GM10847 (cell line): Measurements from ENCODE around the gene POMP.

ENCODE experiments used
- POLR2A ChIP-seq: IDR thresholded peaks from 2 replicates; pipeline ENCODE4 v1.6.1; 2011; ENCODE audit not compliant: insufficient read length; ENCODE audit errors: extremely low read depth

The POMP gene

GRCh38 chr13:28626266-28626665 is 32.7 kb upstream of the POMP start:
- no peak for TF ChIP-seq POLR2A

- TF ChIP-seq POLR2A: no peak
Measured at GRCh38 chr13:28628241-28628640, 30.7 kb upstream of the POMP start.

DNA sequence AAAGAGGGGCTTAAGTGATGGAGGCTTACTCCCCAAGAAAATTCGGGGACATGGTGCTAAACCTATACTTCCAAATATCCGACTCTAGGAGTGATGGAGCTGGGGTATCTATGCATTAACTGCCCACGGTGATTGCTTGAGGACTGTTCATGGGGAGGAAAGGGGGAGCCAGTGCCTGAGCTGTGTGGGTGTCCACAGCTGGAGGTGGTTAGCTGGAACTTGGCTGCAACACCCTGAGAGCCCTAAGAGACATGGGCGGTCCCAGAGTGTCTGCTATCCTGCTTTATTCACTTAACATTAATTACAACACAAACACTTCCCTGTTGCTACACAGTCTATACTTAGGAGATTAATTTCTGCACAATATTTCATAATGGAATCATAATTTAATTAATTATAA is 28.1 kb upstream of the POMP start:
- no peak for TF ChIP-seq POLR2A

DNA sequence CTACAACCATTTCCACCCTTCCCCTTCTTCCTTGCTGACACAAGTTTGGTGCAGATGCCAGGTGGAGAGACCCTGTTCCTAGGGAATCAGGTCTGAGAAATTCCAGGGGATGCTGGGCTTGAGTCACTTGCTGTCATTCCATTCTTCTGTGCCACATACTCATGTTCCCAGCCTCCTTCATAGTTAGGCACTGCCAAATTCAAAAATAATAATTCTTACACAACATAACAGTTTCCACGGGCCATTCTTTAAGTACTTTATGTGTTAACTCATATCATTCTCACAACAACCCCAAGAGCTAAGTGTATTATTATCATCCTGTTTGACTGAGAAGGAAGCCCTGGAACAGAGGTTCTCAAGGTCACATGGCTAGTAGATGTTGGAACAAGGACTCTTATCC is 27.1 kb upstream of the POMP start:
- no peak for TF ChIP-seq POLR2A

GRCh38 chr13:28636069-28636468 is 22.9 kb upstream of the POMP start:
- no peak for TF ChIP-seq POLR2A

DNA sequence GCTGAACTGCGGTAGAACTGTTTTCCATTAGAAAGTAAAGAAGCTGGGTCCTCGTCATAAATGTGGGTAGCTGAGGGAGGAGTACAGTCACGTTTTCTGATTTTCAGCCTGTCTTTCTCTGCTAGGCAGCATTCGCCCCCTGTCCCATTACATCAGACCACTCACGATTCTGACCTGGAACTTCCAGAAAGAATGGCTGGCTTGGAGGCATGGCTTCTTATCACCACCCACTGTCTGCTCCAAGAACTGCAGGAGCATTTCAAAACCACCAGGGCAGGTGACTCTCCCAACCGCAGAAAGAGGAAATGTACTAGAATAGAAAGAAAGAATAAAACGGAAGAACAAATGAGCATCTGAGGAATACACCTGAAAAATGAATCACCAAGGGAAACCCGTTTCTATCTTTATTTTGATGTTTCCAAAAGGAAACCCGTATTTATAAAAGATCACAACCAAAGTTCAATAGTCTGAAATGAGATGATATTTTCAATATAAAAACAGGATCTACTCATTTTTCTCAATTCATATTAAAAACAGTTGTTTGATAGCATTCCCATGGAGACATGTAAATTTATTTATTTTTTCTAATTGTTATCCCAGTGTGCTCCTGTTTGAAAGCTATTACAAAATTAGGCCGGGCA is 22.1 kb upstream of the POMP start:
- no peak for TF ChIP-seq POLR2A

DNA sequence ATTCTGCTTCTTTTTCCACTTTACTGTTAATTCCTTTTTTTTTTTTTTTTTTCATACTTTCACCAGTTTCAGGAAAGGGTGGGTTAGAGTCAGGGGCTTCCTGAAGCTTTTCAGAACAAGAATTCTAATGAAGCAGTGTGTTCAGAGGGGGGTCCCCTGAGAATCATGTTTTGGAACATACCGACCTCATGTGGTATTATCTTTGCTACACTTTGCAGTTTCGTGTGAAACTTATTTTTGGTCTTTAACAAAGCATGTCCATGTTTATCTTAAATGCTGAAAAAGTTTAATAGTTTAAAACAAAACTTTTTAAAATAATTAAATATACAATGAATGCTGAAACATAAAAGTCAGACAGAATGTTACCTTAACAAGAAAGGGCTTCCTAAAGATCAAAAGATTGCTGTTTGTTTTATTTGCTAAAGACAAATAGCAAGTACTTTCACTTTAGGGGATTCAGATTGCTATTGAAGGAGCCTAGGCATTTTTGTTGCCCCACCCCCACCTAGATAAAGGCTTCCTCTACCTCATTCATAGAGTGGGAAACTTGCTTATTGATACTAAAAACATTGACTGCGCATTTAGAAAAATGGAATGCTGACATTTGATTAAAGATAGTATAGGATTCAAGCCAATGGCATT is 21.1 kb upstream of the POMP start:
- TF ChIP-seq POLR2A: no peak

DNA sequence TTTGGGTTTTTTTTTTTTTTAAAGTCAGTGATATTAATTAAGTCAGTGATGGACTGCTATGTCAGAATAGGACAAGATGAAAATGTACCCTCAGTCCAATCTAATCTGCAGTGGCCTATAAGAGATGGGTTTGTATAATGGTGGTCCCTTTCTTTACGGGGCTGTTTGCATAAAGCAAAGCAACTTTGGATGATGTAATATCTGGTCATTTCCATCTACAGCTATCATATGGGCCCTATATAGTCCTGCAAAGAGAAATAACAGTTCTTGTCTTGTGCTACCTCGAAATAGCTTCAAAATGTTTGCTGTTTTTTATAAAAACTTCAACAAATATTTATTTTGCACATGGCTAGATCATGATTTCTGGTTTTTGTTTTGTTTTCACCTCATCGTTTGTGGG is 20.2 kb upstream of the POMP start:
- TF ChIP-seq POLR2A: no peak

GRCh38 chr13:28640861-28641599 is 17.9 kb upstream of the POMP start:
- TF ChIP-seq POLR2A: no peak

- TF ChIP-seq POLR2A: no peak
Measured at GRCh38 chr13:28641600-28641926, 17.4 kb upstream of the POMP start.

DNA sequence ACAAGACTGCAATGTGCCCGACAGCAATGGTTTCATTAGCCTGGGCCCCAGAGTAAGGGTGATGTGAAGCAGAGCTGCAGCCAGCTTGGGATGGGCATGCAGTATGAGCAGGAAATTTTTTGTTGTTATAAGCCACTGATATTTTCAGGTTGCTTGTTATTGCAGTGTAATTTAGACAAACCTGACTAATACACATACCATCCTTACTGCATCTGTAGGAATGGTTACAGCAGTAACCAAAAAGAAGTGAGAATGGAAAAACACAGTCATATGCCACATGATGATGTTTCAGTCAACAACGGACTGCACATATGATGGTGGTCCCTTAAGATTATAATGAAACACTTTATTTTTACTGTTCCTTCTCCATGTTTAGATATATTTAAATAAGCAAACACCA is 8.6 kb upstream of the POMP start:
- no peak for TF ChIP-seq POLR2A

GRCh38 chr13:28651810-28652401 is 7.0 kb upstream of the POMP start:
- no peak for TF ChIP-seq POLR2A

DNA sequence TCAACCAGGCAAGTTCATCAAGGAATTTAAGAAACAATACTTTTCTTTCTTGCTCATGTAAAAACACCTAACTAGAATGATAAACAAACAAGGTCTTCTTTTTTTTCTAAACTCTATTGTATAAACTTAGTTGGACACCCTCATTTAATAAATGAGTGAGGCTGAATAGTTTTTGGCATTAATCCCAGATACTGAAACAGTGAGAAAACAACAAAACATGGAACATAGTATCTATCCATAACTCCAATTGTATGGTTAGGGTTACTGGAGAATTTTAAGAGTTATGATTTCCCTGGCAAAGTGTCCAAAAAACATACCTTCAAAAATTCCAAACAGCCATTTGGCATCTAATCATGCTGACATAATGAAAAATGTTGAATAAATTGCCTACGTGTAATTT is 5.8 kb upstream of the POMP start:
- no peak for TF ChIP-seq POLR2A

DNA sequence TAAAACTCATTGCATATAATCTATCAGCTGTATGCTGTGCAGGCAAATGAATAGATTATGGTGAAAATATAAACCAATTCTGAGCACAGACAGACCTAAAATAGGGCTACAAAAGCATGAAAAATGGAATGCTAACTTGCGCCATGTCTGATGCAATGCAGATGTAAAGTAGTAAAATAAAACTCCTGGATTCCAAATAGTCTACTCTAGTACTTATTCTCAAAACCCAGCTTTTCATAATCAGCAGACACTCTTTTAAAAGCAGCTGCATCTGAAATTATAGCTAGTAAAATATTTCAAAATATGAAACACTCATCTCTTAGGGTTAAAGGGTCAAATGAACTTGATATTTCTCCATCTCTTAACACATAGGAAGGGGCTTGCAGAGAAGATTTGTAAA is 4.7 kb upstream of the POMP start:
- no peak for TF ChIP-seq POLR2A

- TF ChIP-seq POLR2A: no peak
Measured at GRCh38 chr13:28655561-28655960, 3.4 kb upstream of the POMP start.

DNA sequence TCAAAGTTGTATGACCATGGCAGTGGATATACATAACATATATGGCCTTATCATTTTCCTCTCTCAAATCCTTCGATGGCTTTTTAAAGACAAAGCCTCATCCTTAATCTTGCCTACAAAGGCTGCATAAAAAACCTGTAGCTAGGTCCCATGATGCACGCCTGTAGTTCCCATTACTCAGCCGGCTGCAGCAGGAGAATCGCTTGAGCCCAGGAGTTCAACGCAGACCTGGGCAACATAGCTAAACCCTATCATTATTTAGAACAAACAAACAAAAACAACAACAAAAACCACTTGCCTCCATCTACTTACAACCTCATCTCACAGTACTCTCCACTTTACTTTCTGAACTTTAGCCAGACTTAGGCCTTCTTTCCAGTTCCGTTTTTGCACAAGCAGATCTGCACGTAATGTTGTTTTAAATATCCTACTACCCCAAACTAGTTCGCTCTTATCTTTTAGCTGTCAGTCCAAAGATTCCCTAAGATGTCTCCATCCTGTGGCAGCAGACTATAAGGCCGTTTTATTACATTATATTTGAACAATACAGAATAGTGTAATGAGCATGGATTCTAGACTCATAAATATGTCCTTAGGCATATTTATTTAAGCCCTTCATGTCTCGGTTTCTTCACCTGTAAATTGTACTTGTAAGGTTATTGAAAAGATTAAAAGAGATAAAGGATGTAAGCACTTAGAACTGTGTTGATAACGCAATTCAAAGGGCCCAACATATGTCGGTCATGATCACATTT is 969 bp upstream of the POMP start:
- no peak for TF ChIP-seq POLR2A

DNA sequence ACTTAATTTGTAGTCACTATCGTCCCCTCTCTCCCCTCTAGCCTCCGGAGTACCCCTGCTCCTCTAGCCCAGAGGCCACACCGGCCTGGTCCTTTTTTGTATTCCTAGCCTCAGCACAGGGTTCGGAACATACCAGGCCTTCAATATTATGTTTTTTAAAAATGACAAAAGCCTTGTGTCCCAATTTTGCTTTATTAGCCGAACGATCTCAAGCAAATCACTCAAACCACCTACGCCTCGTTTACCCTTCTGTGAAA is 463 bp upstream of the POMP start:
- no peak for TF ChIP-seq POLR2A

DNA sequence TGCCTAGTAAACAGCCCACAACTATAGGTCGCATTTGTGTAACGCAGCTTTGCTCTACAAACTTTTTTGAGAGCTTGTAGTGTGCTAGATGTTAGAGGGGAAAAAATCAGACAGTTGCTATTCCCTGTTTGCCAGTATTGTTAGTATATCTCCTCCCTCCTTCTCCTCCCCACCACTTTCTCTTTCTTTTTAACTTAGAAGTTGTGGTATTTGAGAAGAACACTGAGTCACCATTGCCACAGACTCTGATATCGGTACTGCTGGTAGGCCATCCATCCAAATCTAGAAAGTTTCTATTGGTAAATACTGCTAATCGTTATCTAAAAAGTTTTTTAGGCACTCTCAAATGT is 666 bp downstream of the POMP start:
- no peak for TF ChIP-seq POLR2A
